Activated CD8-positive, alpha-beta memory T cell treated with anti-CD3 and anti-CD28 coated beads, Interleukin-2, amount 50 U/mL, for 24 hours (primary cell): ENCODE data around the gene PHETA2.
"Not testable (repeated sequence)": the region's sequence is repeated elsewhere in the genome, so short reads cannot be mapped to it uniquely, and the experiment has no call there.

Experiments used
- DNase-seq: peaks from one replicate; pipeline ENCODE4 v3.0.0-alpha.2; 2020; ENCODE audit errors: extremely low read depth

Gene PHETA2

GRCh38 chr22:42069801-42070516 is 4.1 kb upstream of the PHETA2 start:
- DNase-seq, result no peak

GRCh38 chr22:42070517-42071422 is 3.3 kb upstream of the PHETA2 start, which contains the start of gene NAGA:
Gene NAGA, minus strand, starts transcription at chr22:42070812. Its CDS starts 515 bp downstream, at chr22:42070297.
- peak; percentile 87 for DNase-seq

DNA sequence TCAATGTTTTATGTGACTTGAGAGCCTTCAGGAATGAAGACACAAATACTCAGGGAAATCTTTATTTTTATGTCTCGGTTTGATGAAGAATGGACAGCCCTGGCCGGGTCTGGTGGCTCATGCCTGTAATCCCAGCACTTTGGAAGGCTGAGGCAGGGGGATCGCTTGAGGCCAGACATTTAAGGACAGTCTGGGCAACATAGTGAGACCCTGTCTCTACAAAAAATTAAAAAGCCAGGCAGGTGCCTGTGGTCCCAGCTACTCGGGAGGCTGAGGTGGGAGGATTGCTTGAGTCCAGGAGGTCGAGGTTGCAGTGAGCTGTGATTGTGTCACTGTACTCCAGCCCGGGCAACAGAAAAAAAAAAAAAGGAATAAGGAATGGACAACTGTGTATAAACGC is 2.5 kb upstream of the PHETA2 start:
- DNase-seq, result not testable (repeated sequence)

GRCh38 chr22:42072606-42073330 is 1.3 kb upstream of the PHETA2 start:
- DNase-seq, result no peak

DNA sequence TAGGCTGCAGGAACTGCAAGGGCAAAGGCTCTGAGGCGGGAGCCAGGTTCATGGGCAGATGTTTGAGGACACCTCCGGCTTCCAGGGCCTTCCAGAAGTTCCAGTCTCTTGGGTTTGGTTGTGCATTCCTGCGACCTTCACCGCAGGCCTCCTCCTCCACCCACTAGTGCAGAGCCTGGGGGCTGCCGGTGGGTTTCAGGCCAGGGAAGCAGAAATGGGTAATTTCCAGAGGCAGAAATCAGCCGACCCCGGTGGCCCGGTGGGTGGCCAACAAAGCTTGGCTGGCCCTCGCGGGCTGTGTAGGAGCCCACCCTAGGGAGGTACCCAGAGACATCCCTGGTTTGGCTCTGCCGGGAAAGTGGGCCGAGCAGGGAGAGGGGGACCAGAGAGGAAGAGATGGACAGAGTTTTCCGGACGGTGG is 417 bp upstream of the PHETA2 start:
- DNase-seq, result no peak

- DNase-seq, result no peak
Measured at GRCh38 chr22:42074846-42075676, 1.0 kb downstream of the PHETA2 start.

- no peak for DNase-seq
Measured at GRCh38 chr22:42076764-42077485, 2.9 kb downstream of the PHETA2 start.

GRCh38 chr22:42077486-42078125 is 3.6 kb downstream of the PHETA2 start:
- DNase-seq, result no peak

- DNase-seq, result no peak
Measured at GRCh38 chr22:42078469-42079318, 4.6 kb downstream of the PHETA2 start.

DNA sequence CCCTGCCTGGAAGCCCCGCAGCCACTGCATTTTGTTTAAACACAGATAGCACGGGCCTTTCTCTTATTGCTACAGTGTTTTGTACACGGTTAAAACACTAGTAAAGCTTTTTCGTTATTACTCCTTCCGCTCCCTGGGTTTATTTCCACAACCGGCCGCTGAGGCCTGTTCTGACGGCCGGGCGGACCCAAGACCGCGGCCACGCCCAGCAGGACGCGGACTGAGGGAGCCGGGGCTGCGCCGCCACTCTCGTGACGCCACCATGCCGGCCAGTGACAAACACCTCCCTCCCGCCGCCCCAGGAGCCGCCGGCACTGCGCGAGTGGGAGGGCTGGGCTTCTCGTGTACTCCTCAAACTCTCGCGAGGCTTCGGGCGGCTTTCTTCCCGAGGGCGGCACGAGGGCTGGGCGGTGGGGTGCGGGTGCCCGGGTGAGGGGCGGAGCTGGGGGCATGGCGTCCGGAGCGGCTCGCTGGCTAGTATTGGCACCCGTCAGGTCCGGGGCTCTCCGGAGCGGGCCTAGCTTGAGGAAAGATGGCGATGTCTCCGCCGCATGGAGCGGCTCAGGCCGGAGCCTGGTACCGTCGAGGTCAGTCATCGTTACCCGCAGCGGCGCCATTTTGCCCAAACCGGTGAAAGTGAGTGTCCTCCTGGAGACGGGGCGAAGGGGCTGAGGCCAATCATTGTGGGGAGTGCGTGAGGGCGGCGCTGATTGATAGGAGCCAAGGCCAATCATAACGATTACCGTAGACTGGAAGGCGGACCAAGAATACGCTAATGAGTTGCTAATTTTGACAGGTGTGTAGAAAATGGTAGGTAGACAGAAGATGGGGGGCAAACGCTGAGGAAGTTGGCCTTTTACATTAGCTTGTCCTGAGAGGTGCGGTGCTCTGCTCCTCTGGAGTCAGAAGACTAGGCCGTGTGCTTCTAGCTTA is 5.5 kb downstream of the PHETA2 start, which contains the start of gene SMDT1:
TSS of gene SMDT1 (plus strand) at position 382 of the 933 bp plus-strand sequence. CDS start at position 451, 69 bp downstream.
- DNase-seq, result peak; percentile 95

DNA sequence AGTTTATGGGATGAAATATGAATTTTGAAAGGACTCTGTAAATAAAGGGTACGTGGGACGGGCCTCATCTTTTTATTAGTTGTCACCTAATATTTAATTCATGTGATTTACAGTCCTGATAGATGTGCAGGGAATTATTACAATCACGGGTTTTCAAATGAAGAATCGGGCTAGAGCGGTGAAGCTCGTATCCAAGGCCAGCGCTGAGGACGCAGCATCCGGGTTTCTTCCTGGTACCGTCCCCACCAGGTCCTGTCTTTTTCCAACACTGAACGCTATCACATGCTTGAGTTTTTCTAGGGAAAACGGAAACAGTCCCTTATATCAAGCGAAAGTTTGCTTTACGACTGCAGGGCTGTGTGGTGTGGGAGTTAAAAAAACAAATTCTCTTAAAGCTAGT is 6.2 kb downstream of the PHETA2 start:
- DNase-seq, result no peak

DNA sequence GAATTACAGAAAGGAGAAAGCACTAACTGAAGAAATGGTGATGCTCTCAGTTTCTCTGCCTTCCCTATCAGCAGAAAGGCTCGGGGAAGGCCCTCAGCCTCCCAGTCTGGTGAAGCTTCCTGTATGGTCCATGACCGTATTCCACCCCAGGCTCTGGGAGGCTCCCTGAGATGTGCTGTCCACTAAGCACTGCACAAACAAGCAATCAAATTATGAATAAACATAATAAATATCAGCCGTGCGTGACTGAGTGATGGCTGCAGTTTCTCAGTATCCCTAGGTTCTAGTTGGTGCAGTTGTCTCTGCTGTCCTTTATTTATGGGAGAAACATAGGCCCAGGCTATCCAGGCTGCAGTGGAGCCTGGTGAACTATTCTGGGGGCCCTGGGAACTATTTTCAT is 9.1 kb downstream of the PHETA2 start:
- DNase-seq, result no peak

- no peak for DNase-seq
Measured at GRCh38 chr22:42084874-42085273, 10.8 kb downstream of the PHETA2 start.

DNA sequence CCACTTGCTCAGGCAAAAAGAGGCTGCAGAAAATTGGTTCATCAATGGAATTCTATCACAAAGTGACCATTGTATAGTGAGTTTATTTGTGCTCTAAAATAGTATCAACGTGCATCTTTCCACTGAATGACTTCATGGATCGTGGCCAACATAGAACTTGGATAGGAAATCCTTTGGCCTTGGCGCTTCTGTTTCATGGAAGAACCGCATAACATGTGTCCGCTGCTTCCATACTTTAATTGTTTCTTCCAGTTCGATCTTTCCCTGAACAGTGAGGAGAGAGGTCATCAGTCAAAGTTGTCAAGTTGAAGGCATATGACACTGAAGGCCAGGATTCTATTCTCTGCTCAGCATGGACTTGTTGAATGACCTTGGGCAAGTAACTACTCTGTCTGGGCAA is 12.0 kb downstream of the PHETA2 start:
- no peak for DNase-seq

GRCh38 chr22:42090596-42091454 is 16.8 kb downstream of the PHETA2 start, which contains the start of gene NDUFA6:
Gene NDUFA6, minus strand, starts transcription at chr22:42090772. Its CDS starts 28 bp downstream, at chr22:42090744.
- DNase-seq, result peak; percentile 98

DNA sequence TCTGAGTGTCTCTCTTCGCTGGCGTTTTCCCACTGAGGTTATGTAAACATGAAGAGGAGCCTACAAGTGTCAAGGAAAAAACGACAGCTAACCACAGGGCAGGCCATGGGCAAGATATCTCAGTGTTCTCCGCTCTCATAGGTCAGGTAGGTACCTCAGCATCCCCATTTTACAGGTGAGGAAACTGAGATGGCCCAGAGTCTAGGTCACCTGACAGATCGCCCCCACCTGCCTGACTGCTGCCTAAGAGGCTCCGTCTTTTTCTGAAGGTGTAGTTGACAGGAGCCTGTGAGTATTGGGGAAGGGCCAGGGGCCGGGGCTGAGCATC is 17.4 kb downstream of the PHETA2 start:
- DNase-seq, result no peak

DNA sequence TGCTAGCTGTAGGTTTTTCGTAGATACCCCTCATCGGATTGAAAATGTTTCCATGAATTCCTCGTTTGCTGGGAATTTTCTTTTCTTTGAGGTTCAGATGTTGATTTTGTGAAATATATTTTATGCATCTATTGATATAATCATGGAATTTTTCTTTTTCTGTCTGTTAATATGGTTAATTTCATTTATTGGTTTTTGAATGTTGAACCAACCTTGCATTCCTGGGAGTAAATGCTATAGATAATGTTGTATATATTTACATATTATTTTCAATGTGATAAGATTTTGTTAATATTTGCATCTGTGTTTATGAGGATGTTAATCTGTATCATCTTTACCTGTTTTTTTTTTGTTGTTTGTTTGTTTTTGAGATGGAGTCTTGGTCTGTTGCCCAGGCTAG is 27.2 kb downstream of the PHETA2 start:
- no peak for DNase-seq
